CD4-positive, alpha-beta T cell treated with Interleukin-1 beta for 1 hour (primary cell): Measurements from ENCODE around the gene BTBD17.
A peak's percentile ranks its signal among the peaks of the same experiment; 100 is the strongest.

Experiments used
- DNase-seq, 2 donors: peaks; one replicate each; pipeline ENCODE4 v3.0.0-alpha.2; 2020 to 2022

Gene BTBD17

DNA sequence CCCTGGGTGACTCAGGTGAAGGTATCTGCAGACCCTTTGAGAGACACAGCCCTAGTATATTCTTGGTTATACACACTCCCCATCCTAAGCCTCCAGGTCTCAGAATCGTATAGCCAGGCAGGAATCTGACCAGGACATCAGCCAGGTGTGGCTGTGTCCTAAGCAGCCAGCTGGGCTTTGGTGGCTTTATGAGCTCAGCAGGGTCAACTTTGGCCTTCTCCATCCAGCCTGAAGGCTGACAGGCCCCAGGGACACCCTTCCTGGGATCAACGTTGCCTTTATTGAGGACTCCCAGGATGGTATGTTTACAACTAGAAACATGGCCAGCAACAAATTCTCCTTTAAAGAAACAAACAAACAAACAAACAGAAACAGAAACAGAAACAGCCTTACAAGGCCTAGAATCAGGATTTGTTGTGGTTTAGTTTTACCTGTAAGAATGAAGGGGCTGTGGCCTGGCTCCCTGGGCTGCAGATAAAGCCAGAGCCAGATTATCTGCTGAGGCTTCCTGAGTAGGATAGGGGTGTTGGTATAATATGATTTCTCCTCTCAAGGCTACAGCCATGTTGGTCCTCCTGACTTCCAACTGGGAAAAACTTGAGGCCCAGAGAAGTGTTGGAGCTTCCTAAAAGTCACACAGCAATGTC is 27.2 kb downstream of the BTBD17 start:
- no peak for DNase-seq

DNA sequence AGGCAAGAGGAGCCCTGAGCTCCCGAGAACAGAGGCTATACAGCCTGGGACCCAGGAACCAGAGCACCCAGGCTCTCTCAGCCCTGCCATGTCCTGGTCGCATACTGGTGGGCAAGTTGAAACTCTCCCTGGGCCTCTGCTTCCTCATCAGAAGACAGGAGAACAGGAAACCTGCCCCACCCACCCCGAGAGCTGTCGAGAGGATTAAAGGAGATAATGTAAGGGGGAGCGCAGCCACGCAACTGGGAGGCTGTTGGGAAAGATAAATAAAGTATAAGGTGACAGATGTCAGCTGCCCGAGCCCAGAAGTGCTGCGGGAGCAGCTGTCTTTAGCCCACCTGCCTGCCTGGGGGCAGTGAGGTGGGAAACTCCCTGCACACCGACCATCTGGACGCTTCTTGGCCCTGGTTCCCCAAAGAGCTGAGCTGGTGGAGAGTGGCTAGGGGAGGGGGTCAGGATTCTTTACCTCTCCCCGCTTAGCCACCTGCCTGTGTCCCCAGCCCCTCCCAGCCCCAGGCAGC is 28.8 kb downstream of the BTBD17 start:
- DNase-seq: no peak

DNA sequence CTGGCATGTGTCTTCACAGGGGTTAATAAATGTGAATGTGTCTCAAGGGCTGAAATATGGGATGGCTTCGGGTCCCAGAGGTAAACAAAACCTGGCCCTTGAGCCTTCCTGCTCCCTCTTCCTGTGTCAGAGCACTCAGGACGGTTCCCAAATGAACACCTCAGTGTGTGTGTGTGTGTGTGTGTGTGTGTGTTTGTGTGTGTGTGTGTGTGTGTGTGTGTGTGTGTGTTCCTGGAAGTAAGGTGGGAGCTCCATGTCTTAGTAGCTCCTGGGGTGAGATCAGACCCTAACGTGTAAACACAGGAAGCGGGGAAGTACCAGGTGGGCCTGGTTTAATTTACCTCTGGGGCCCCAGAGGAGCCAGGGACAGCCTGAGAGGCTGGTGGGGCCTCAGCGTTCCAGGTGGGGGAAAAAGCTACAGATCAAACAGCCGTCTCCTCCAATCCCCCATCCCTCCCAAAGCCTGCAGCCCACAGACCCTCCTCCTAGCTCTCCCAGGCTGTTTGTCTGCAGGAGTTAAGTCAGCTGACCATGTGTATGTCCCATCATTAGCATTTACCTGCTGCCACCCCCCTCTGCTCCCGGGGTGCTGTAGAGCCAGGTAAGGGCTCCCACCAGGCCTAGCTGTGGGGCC is 29.5 kb downstream of the BTBD17 start:
- DNase-seq: no peak

DNA sequence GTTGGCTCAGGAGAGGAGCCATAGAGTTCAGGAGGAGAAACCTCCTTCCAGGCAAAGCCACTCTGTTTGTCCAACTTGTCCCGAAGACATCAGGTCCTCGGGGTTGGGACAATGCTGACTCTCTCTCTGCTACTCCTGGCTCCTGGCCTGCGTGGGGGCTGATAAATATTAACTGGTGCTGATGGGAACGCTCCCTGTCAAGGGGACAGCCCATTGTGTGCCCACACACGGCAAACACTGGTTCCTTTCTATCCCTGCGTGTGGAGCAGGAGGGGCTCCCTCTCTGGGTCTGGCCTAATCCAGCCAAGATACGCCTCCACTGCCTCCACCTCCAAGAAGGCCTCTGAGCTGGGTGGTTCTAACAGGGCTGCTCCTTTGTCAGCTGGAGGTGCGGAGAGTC is 31.2 kb downstream of the BTBD17 start:
- DNase-seq: no peak

DNA sequence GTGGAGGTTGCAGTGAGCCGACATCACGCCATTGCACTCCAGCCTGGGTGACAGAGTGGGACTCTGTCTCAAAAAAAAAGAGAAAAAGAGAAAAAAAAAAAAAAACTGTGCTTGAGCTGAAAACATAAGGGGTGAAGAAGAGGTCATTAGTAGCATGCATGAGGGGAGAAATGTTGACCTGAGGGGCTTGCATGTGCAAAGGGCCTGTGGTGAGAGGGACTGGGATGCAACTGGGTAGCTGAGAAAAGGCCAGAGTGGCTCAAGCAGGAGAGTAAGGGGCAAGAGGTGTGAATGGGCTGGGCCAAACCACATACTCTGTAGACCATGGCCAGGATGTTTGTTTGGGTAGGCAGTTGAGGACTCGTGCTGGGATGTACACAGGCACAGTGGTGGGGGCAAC is 32.3 kb downstream of the BTBD17 start:
- no peak for DNase-seq

DNA sequence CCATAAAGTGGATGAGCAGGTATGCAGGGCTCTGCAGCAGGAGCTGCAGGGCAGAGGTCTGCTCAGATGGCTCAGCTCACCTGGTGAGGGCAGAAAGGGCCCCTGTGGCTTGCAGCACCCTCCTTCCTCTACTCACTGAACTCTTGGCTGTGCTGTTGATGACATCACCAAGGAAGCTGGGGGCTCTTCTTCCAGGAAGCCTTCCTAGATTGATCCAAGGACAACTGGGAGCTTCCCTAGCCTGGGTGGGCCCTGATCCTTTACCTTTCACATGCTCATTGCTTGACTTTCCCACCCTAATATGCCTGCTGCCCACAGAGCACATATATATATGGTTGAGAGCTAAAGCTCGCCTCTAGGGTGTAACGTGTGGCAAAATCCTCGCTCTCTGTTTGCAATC is 33.2 kb downstream of the BTBD17 start:
- no peak for DNase-seq

DNA sequence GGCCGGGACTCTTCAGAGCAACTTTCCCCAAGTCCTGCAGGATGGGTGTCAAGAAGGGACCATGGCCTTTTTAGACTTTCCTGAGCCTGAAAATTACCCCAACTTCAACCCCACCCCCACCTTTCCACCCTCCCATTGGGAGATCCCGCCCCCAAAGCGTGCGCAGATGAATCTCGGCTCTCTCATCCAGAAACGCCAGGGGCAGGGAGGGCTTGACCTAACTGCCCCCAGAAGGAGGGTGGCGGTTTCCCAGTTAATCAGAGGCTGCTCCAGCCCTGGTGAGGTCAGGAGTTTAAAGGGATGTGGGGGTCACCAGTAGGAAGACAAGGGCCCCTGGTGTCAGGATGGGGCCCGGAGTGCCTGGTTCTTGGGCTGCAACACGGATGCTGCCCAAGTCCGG is 35.2 kb downstream of the BTBD17 start:
- no peak for DNase-seq

DNA sequence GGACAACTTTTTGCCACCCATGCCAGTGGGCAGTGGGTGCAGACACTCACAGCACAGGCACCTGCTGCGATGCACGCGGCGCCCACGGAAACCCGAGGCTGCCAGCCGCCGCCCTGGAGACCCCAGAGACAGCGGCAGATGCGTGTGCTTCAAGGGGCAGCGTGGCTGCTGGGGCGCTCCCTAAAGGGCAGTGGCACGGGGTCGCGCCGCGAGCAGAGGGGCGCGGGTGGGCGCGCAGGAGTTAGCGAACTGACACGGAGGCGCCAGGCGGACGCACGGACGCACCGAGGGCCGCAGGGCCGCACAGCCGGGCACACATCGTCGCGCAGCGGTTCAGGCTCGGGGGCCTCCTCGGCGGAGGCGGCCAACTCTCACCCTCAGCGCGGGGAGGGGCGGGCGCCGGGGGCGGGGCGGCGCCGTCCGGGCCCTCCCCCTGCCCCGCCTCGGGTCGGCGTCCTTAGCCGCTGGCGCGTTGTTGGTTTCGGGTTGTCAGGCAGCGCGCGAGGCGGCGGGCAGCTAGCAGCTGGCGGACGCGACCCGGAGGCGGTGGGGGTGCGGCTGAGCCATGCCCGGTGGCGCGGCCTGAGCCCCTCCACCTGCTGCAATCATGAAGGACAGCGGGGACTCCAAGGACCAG is 35.8 kb downstream of the BTBD17 start, which contains the start of gene KIF19:
TSS of gene KIF19 (plus strand) at position 484 of the 637 bp plus-strand sequence. CDS start at position 608, 124 bp downstream.
- DNase-seq: peak; percentile 49 to 70

DNA sequence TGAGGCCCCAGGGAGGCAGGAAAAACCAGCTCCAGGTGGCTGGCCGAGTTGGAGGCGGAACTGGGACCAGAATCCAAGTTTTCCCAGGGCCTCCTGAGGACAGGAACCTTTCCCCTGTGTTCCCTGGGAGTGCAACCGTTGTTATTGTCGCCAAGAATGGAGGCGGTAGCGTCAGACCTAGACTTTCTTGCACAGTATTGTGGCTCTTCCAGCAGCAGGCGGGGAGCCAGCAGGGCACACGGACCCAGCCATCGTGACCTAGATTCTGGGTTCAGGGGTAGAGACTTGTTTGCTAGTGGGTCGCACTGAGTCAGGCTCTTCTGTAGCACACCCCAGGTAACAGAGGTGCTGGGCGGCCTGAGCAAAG is 36.3 kb downstream of the BTBD17 start:
- DNase-seq: no peak

DNA sequence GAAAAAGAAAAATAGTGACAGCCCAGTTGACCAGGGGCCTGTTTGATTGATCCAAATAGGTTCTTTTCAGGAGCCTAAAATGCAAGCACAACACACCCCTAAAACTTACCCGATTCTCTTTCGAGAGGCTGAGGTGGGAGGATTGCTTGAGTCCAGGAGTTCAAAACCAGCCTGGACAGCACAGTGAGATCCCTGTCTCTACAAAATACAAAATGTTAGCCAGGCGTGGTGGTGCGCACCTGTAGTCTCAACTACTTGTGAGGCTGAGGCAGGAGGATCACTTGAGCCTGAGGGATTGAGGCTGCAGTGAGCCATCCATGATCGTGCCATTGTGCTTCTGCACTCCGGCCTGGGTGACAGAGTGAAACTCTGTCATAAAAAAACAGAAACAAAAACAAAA is 37.1 kb downstream of the BTBD17 start:
- no peak for DNase-seq

DNA sequence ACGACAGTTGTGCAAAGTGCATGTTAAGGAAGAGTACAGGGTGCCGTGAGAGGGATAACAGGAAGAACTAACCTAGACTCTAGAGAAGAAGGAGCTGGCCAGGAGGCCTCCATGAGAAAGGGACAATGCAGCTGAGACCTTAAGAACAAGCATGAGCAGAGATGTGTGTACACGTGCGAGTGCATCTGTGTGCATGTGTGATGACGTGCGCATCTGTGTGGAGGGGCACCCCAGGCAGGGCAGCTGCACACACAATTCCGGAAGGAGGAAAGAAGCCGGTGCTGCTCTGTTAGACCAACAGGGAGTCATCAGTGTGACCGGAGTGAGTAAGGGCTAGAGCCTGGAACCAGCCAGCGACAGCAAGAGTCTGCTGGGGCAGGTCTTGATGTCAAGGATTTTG is 43.3 kb downstream of the BTBD17 start:
- no peak for DNase-seq

DNA sequence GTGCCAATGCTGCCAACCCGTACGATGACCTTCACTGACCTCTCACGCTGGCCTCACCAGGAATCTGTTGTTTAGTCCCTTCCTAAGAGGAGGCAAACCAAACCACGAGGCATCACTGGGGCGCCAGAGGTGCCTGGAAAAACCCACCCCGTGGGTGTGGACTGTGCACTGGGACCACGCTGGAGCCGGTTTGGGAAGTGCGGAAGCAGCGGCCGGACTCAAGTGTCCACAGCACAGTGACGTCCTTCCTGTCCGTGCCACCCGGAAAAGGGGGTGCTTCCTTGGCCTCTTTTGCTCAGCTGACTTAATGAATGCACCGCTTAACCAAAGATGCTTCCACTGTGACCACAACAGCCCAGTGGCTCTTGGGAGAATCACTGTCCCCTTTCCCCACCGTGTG is 44.6 kb downstream of the BTBD17 start:
- DNase-seq: no peak

DNA sequence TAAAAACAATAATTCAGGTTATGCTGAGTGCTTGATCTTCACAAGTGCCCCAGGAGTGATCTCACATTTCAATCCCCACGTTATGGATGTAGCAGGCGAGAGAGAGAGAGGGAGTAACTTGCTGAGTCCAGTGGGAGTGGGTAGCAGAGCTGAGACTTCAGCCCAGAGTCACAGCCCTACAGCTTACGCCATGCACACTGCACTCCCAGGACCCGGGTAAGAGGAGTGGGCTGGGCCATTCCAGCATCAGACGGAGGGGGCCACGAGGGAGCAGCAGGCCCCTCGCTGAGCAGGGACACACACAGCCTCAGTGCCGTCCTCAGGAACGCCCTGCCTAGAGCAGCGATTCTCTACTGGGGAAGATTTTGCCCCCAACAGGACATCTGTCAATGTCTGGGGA is 45.4 kb downstream of the BTBD17 start:
- DNase-seq: no peak

DNA sequence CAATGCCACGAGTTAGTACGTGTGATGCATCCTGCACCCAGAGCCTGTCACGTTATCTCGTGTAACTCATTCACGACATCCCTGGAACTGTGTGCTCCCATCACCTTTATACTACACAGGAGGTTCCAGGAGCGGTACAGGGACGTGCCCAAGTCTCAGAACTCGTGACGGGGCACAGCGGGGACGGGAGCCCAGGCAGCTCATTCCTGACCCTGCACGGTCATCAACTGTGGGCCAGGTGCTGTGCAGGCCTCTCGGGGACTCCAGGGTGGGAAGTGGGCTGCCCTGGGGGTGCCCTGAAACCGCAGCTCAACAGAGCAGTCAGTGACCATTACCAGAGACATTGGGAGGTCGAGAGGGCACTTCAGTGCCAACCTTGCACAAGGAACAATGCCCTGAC is 46.8 kb downstream of the BTBD17 start:
- DNase-seq: no peak

DNA sequence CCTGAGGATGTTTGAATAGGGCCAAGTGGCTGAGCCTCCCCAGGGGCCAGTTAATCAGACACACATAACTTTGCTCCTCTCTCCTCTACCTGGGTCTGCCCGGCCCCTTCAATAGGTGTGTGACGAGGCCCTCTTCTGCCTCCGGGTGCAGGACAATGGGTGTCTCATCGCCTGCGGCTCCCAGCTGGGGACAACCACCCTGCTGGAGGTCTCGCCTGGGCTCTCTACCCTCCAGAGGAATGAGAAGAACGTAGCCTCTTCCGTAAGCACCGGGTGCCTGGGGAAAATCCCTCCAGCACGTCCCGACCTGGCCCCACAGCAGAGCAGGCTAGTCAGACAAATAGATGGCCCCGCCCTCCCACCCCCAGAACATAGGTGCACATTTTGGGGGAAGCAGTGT is 51.8 kb downstream of the BTBD17 start:
- DNase-seq: no peak

DNA sequence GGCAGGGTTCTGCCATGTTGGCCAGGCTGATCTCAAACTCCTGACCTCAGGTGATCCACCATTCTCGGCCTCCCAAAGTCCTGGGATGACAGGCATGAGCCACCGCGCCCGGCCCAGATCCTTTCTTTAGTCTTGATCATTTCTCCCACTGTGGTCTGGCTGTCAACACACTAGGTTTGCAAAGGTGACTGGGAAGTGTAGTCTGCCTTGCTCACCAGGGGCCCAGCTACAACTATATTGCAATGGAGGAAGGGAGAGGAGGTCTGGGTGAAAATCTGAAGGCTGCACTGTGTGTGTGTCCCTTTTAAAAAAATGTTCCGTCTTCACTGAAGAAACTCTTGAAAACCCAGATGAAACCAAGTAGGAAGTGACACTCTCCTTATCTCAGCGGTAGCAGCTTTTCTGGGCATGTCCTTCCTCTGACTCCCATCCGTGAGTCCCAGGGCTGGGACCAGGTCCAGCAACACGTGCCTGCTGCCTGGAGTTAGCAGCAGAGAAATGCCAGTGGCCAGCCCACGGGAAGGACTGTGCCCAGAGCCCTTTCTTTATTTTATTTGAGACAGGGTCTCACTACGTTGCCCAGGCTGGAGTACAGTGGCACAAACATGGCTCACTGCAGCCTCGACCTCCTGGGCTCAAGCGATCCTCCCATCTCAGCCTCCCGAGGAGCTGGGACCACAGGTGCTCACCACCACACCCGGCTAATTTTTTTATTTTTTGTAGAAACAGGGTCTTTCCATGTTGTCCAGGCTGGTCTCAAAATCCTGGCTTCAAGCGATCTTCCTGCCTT is 53.5 kb downstream of the BTBD17 start:
- no peak for DNase-seq
